HT1080 (cell line): ENCODE measurements around the gene ELP1. TPM values are rescaled to one million over a fixed set of nuclear protein-coding genes. Genes with fewer than 3 reads are reported as not detected.

Experiments used
- DNase-seq: peaks from one replicate; pipeline ENCODE4 v3.0.0-alpha.2; 2015; ENCODE audit warnings: low read depth
- total RNA-seq: library from RNA; depleted of rRNA; stranded (reverse); fragments of >200 nt; shearing (Covaris generic); gene quantifications from 2 replicates; pipeline ENCODE4 v1.2.3, GENCODE V29; 2014

ELP1 gene
- total RNA-seq, 1 experiment from 2014 or later, result 47.2 TPM

DNA sequence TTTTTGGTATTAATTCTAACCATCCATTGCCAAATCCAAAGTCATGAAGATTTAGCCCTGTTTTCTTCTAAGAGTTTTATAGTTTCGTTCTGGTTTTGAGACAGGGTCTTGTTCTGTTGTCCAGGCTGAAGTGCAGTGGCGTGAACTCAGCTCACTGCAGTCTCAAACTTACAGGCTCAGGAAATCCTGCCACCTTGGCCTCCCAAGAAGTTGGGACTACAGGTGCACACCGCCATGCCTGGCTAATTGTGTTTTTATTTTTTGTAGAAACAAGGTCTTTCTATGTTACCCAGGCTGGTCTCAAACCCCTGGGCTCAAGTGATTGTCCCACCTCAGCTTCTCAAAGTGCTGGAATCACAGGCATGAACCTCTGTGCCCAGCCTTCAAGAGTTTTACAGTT is 50.8 kb downstream of the ELP1 start:
- DNase-seq, result no peak

GRCh38 chr9:108882052-108882888 is 51.7 kb downstream of the ELP1 start:
- DNase-seq, result no peak

DNA sequence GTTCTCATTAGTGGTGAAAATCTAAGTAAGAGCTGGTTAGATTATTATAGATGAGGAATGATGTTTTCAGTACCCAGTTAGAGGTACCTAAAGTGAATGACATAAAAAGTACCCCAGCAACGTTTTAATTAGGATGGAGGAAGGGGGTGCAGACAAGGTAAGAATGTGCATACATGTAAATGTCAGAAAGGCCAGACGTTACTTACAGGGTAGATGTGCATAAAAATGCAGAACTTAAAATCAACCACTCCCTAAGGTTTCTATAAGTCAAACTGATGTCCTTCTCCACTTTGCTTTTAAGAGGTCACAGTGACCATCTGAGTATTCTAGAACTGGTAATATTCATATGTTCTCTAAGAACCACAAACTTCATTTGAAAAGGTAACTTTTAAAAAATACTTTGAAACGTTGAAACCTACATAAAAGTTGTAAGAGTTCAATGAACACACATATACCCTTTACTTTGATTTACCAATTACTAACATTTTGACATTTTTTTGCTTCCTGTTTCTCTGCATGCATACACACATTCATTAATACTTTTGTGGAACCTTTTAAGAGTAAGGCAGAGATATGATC is 53.1 kb downstream of the ELP1 start:
- DNase-seq, result no peak

GRCh38 chr9:108877524-108877923 is 56.4 kb downstream of the ELP1 start:
- DNase-seq, result no peak

DNA sequence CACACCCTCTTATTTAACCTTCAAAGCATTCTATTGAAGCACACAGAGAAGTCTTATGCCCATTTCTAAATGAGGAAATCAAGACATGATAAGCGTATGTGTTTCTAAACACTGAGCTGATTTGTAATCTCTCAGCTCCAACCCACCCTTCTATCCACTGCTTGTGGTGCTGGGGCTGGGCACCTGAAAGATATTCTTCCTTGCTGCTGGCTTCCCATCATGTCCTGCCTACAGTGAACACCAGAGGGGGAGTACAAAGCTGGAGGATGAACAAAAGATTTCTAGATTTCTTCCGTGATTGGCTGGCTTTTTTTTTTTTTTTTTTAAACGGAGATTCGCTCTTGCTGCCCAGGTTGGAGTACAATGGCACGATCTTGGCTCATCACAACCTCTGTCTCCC is 57.5 kb downstream of the ELP1 start:
- no peak for DNase-seq

- DNase-seq, result no peak
Measured at GRCh38 chr9:108874058-108874788, 59.7 kb downstream of the ELP1 start.

GRCh38 chr9:108869092-108869725 is 64.7 kb downstream of the ELP1 start:
- DNase-seq, result peak; percentile 23

DNA sequence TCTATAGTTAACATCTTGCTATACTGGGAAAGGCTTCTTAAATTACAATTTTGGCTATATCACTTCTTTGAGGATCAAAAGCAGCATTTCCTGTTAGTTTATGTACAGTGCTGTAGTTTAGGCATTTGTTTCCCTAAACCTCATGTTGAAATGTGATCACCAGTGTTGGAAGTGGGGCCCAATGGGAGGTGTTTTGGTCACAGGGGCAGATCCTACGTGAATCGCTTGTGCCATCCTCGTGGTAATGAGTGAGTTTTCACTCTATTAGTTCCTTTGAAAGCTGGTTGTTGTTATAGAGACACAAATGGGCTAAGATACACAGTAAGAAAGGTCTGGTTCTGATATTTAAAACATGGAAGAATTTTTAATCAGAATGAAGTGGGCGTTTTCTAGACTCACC is 66.1 kb downstream of the ELP1 start:
- DNase-seq, result no peak

- no peak for DNase-seq
Measured at GRCh38 chr9:108867116-108867515, 66.8 kb downstream of the ELP1 start.

DNA sequence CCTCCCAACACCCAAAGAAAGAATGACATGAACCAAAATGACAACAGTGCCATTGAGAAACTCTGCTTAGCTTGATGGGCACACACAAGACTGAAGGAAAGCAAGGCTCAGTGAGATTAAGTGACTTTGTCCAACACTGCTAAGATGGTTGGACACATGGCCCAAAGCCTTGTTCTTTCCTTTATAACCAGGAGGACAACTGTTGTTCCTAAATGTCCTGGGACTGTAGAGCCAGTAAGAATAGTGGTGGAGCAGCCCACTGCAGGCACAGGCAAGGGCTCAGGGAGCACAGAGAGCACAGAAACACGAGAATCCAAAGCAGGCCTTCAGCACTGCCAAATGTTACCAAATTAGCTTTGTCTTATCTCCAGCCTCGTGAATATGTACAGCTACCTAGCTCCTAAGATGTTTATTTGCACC is 67.9 kb downstream of the ELP1 start:
- no peak for DNase-seq

GRCh38 chr9:108865037-108865436 is 68.9 kb downstream of the ELP1 start:
- no peak for DNase-seq

- DNase-seq, result no peak
Measured at GRCh38 chr9:108864446-108864845, 69.5 kb downstream of the ELP1 start.

GRCh38 chr9:108863891-108864290 is 70.0 kb downstream of the ELP1 start:
- DNase-seq, result no peak

GRCh38 chr9:108861997-108862396 is 71.9 kb downstream of the ELP1 start, which contains the start of gene ACTL7A:
ACTL7A (plus strand) TSS chr9:108862266; CDS start chr9:108862323, 57 bp downstream.
- DNase-seq, result no peak

DNA sequence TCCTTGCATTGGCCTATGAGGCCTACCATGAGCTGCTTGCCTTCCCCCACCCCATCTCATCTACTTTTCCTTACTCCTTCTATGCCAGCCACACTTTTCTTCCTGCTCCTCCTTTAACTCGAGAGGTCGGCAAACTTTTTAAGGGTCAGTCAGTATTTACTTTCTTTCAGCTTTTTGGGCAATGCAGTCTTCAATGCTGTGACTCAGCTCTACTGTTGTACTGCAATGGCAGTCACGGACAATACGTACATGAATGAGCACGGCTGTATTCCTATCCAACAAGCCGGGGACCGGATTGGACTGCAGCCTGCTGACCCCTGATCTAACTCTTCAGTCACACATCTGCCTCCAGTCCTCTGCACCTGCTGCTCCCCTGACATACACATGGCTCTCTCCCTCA is 72.5 kb downstream of the ELP1 start:
- no peak for DNase-seq

DNA sequence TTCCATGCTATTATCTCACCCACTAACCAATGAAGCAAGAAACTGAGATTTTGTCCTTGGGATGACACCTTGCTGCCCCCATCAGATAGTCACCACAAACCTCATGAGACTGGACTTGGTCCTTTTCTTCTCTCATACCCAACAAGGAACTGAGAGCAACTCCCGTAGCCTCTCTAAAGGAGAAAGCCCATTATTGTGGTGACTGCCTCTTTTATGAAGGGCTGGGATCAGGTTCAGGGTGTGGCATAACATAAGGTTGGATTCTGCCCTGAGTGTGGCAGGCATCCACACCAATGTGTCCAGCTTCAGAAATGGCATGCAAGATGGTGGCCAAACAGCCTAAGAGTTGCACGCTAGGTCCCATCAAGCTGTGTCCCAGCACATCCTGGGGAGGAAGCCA is 73.2 kb downstream of the ELP1 start:
- no peak for DNase-seq

- no peak for DNase-seq
Measured at GRCh38 chr9:108860354-108860753, 73.6 kb downstream of the ELP1 start.

DNA sequence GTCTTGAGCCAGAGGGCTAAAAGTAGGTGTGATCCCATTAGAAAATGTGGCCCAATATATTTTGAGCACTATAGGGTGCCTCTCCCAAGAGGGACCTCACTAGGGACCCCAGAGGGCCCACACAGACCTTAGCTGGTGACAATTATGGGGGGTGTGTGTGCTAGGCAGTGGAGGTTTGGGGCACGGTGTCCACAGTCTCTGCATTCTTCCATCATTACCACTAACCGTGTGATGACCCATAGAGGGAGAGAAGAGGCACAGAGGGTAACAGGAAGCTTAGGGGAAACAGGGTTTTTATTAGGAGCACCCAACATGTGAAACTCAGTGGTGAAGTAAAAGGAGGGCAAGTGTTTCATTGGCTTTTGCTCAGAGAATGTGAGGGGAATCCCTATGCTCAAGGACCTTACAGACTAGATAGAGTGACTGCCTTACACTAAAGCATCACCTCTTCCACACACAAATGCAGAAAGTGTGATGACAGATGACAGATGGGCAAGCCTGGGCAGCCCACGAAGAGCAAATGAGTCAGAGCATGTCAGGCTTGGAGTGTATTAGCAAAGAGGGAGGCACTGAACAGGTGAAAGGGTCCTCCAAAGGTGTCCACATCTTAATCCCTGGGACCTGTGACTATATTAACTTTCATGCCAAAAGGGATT is 74.3 kb downstream of the ELP1 start:
- peak; percentile 30 for DNase-seq

DNA sequence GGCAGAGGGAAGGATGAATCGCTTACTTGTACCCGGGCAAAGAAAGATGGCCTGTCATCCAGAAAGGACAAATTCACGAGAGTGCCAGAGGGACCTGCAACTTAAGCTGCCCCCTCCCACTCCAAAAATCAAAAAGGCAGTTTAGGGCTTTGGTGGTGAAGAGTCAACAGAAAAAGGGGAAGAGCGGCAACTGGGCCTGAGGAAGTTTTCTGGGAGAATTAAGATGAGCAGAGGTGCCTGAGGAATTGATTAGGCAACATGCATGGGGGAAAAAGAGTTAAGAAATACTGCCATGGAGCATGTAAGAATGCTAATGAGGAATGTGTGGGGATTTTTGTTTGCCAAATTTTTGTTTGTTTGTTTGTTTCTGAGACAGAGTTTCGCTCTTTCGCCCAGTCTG is 76.4 kb downstream of the ELP1 start:
- DNase-seq, result no peak

DNA sequence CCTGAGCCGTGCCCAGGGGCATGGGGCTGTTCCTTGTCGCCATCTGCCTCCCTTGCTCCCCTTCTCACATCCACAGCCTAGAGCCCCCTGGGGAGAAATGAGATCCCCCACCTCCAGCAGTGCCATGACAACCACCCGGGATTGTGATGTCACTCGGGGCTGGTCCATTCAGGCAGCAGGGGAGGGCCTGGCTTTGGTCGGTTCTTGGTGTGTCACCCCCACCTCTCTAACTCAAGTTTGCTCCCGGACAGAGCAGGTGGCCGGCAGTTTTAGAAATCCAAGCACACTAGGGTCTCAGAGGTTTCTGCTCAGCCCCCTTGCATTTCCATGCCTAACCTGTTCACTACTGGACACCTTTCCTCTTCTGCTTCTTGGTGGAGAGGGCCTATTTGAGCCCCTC is 78.0 kb downstream of the ELP1 start, which contains the start of gene ACTL7B:
Gene ACTL7B, minus strand, starts transcription at position 99 of the 400 bp plus-strand sequence. Its CDS starts 56 bp downstream, at position 43.
- no peak for DNase-seq

- no peak for DNase-seq
Measured at GRCh38 chr9:108855529-108855886, 78.4 kb downstream of the ELP1 start.
